Activated T-helper 1 cell treated with anti-CD3 and anti-CD28 coated beads, Interleukin-12 subunit alpha, Interleukin-12 subunit beta, Interleukin-2, Interleukin-4 antibody, amounts not matched to agents 30 ng/mL and 10 ng/mL and 1 ng/mL, durations not matched to agents 14 hours and 24 hours and 36 hours (primary cell): ENCODE results near the gene CUX1. TPM values are rescaled to one million over a fixed set of nuclear protein-coding genes. Genes with fewer than 3 reads are reported as not detected.
"Not testable (repeated sequence)": the region's sequence is repeated elsewhere in the genome, so short reads cannot be mapped to it uniquely, and the experiment has no call there.

Experiments
- DNase-seq: peaks from one replicate; pipeline ENCODE4 v3.0.0; 2021; ENCODE audit warnings: low spot score
- H3K27ac Mint-ChIP-seq: one replicate; pipeline ENCODE4 v1.8.0; 2021; ENCODE audit warnings: mild to moderate bottlenecking, mixed read lengths
- H3K27me3 Mint-ChIP-seq: one replicate; pipeline ENCODE4 v1.8.0; 2022; ENCODE audit warnings: mild to moderate bottlenecking, moderate library complexity, mixed read lengths; ENCODE audit not compliant: insufficient read depth
- H3K36me3 Mint-ChIP-seq: one replicate; pipeline ENCODE4 v1.8.0; 2021; ENCODE audit warnings: low read depth, mixed read lengths
- H3K4me1 Mint-ChIP-seq: one replicate; pipeline ENCODE4 v1.8.0; 2021; ENCODE audit warnings: low read depth, mixed read lengths
- H3K4me3 Mint-ChIP-seq: one replicate; pipeline ENCODE4 v1.8.0; 2021; ENCODE audit warnings: mild to moderate bottlenecking, moderate library complexity, mixed read lengths
- H3K9me3 Mint-ChIP-seq: one replicate; pipeline ENCODE4 v1.8.0; 2021; ENCODE audit warnings: mixed read lengths
- intact Hi-C: fragments of 100-400 bp; cut with micrococcal nuclease; formaldehyde crosslinking; loops from one replicate; pipeline ENCODE4 v1.15.1; 2024
- total RNA-seq: library from RNA; stranded (reverse); gene quantifications from 2 replicates; pipeline ENCODE4 v1.2.3, GENCODE V29; 2022

The CUX1 gene
- total RNA-seq, 1 donor from 2014 or later = 26.9 TPM

GRCh38 chr7:101922631-101923601, 105.5 kb downstream of the CUX1 start:
- no peaks in the 10 kb centered on the region for H3K9me3 Mint-ChIP-seq
- H3K4me1 Mint-ChIP-seq = peaks cover 6% of the 10 kb centered on the region
- peaks cover 3% of the 10 kb centered on the region for H3K36me3 Mint-ChIP-seq
- no peak overlapping the region for H3K4me3 Mint-ChIP-seq
- intact Hi-C loops = no loop called here
- no peak for DNase-seq
- no peak overlapping the region for H3K27ac Mint-ChIP-seq
- no peaks in the 10 kb centered on the region for H3K27me3 Mint-ChIP-seq

GRCh38 chr7:101923602-101923985, 106.2 kb downstream of the CUX1 start:
- H3K9me3 Mint-ChIP-seq = no peaks in the 10 kb centered on the region
- no peak overlapping the region for H3K4me3 Mint-ChIP-seq
- intact Hi-C loops = no loop called here
- H3K36me3 Mint-ChIP-seq = peaks cover 3% of the 10 kb centered on the region
- no peak for DNase-seq
- no peak overlapping the region for H3K27ac Mint-ChIP-seq
- peaks cover 6% of the 10 kb centered on the region for H3K4me1 Mint-ChIP-seq
- no peaks in the 10 kb centered on the region for H3K27me3 Mint-ChIP-seq

- H3K27ac Mint-ChIP-seq = no peak overlapping the region
- H3K36me3 Mint-ChIP-seq = peaks cover 3% of the 10 kb centered on the region
- intact Hi-C loops = no loop called here
- no peak for DNase-seq
- no peaks in the 10 kb centered on the region for H3K27me3 Mint-ChIP-seq
- no peaks in the 10 kb centered on the region for H3K9me3 Mint-ChIP-seq
- peaks cover 6% of the 10 kb centered on the region for H3K4me1 Mint-ChIP-seq
- no peak overlapping the region for H3K4me3 Mint-ChIP-seq
Observed at GRCh38 chr7:101924171-101924570, 106.7 kb downstream of the CUX1 start.

GRCh38 chr7:101926265-101926664, 108.8 kb downstream of the CUX1 start:
- intact Hi-C loops = no loop called here
- no peak for DNase-seq
- Mint-ChIP-seq H3K9me3 (peaks cover 7% of the 10 kb centered on the region), H3K27ac (no peak overlapping the region), H3K27me3 (peaks cover 1% of the 10 kb centered on the region), H3K36me3 (peaks cover 6% of the 10 kb centered on the region), H3K4me1 (peaks cover 6% of the 10 kb centered on the region), H3K4me3 (no peak overlapping the region)

GRCh38 chr7:101927389-101927788, 110.0 kb downstream of the CUX1 start:
- intact Hi-C loops = no loop called here
- H3K36me3 Mint-ChIP-seq = peaks cover 6% of the 10 kb centered on the region
- DNase-seq = no peak
- H3K4me1 Mint-ChIP-seq = peaks cover 6% of the 10 kb centered on the region
- no peak overlapping the region for H3K27ac Mint-ChIP-seq
- no peak overlapping the region for H3K4me3 Mint-ChIP-seq
- peaks cover 7% of the 10 kb centered on the region for H3K9me3 Mint-ChIP-seq
- peaks cover 1% of the 10 kb centered on the region for H3K27me3 Mint-ChIP-seq

GRCh38 chr7:101927802-101928201, 110.4 kb downstream of the CUX1 start:
- H3K9me3 Mint-ChIP-seq = peaks cover 7% of the 10 kb centered on the region
- H3K4me3 Mint-ChIP-seq = no peak overlapping the region
- DNase-seq = no peak
- H3K27me3 Mint-ChIP-seq = peaks cover 1% of the 10 kb centered on the region
- no peak overlapping the region for H3K27ac Mint-ChIP-seq
- peaks cover 6% of the 10 kb centered on the region for H3K4me1 Mint-ChIP-seq
- peaks cover 6% of the 10 kb centered on the region for H3K36me3 Mint-ChIP-seq
- intact Hi-C loops = no loop called here

GRCh38 chr7:101929256-101929655, 111.8 kb downstream of the CUX1 start:
- intact Hi-C loops = no loop called here
- Mint-ChIP-seq H3K27me3 (peaks cover 1% of the 10 kb centered on the region), H3K9me3 (peaks cover 7% of the 10 kb centered on the region), H3K4me1 (no peaks in the 10 kb centered on the region), H3K27ac (no peak overlapping the region), H3K4me3 (no peak overlapping the region), H3K36me3 (peaks cover 6% of the 10 kb centered on the region)
- DNase-seq = no peak

- DNase-seq, intact Hi-C loops: not testable (repeated sequence)
Observed at GRCh38 chr7:101929911-101930310, 112.5 kb downstream of the CUX1 start.

GRCh38 chr7:101932083-101932482, 114.7 kb downstream of the CUX1 start:
- no peaks in the 10 kb centered on the region for H3K4me1 Mint-ChIP-seq
- H3K4me3 Mint-ChIP-seq = no peak overlapping the region
- H3K36me3 Mint-ChIP-seq = peaks cover 3% of the 10 kb centered on the region
- intact Hi-C loops = no loop called here
- H3K27me3 Mint-ChIP-seq = peaks cover 1% of the 10 kb centered on the region
- peaks cover 7% of the 10 kb centered on the region for H3K9me3 Mint-ChIP-seq
- no peak for DNase-seq
- no peak overlapping the region for H3K27ac Mint-ChIP-seq

More at GRCh38 chr7:101929911-101930310, 112.5 kb downstream of the CUX1 start:
- H3K4me3 Mint-ChIP-seq, H3K9me3 Mint-ChIP-seq, H3K36me3 Mint-ChIP-seq, H3K4me1 Mint-ChIP-seq, H3K27ac Mint-ChIP-seq, H3K27me3 Mint-ChIP-seq: not testable (repeated sequence)

- Mint-ChIP-seq H3K4me1 (no peaks in the 10 kb centered on the region), H3K9me3 (peaks cover 7% of the 10 kb centered on the region), H3K27ac (no peak overlapping the region), H3K4me3 (no peak overlapping the region), H3K27me3 (peaks cover 1% of the 10 kb centered on the region), H3K36me3 (peaks cover 3% of the 10 kb centered on the region)
- intact Hi-C loops = no loop called here
- DNase-seq = no peak
Observed at GRCh38 chr7:101933028-101933427, 115.6 kb downstream of the CUX1 start.

GRCh38 chr7:101933688-101934121, 116.3 kb downstream of the CUX1 start:
- Mint-ChIP-seq H3K4me3 (no peak overlapping the region), H3K4me1 (no peaks in the 10 kb centered on the region), H3K36me3 (peaks cover 3% of the 10 kb centered on the region), H3K27ac (no peak overlapping the region), H3K9me3 (peaks cover 7% of the 10 kb centered on the region), H3K27me3 (peaks cover 1% of the 10 kb centered on the region)
- no peak for DNase-seq
- intact Hi-C loops = no loop called here

- H3K36me3 Mint-ChIP-seq = peaks cover 3% of the 10 kb centered on the region
- H3K4me1 Mint-ChIP-seq = no peaks in the 10 kb centered on the region
- H3K27ac Mint-ChIP-seq = no peak overlapping the region
- H3K27me3 Mint-ChIP-seq = peaks cover 1% of the 10 kb centered on the region
- H3K9me3 Mint-ChIP-seq = peaks cover 7% of the 10 kb centered on the region
- no peak overlapping the region for H3K4me3 Mint-ChIP-seq
- intact Hi-C loops = no loop called here
- no peak for DNase-seq
Observed at GRCh38 chr7:101934618-101935017, 117.2 kb downstream of the CUX1 start.

- Mint-ChIP-seq H3K36me3 (no peaks in the 10 kb centered on the region), H3K4me3 (no peak overlapping the region), H3K9me3 (no peaks in the 10 kb centered on the region), H3K4me1 (no peaks in the 10 kb centered on the region), H3K27me3 (no peaks in the 10 kb centered on the region), H3K27ac (no peak overlapping the region)
- DNase-seq = no peak
- intact Hi-C loops = no loop called here
Observed at GRCh38 chr7:101935521-101936141, 118.2 kb downstream of the CUX1 start.
